H1 (cell line): Measurements from ENCODE around the gene PCNX4. TPM values are rescaled to one million over a fixed set of nuclear protein-coding genes. Genes with fewer than 3 reads are reported as not detected.

Source experiments
- GTF2F1 ChIP-seq: IDR thresholded peaks from 2 replicates; pipeline ENCODE4 v1.6.1; 2012; ENCODE audit warnings: low read depth, low read length, improper control_type of control experiment, borderline replicate concordance
- NANOG ChIP-seq: IDR thresholded peaks from 2 replicates; pipeline ENCODE4 v1.6.1; 2011; ENCODE audit warnings: low read length, low read depth, mild to moderate bottlenecking, inconsistent platforms; ENCODE audit not compliant: insufficient read depth, poor library complexity, severe bottlenecking
- POLR2A ChIP-seq, 2 experiments: IDR thresholded peaks; 1 replicate in 1 of 2; 2 replicates in 1 of 2; pipeline ENCODE4 v1.6.1; 2011; ENCODE audit warnings: low read depth in 2 of 2, low read length in 2 of 2, mild to moderate bottlenecking in 2 of 2; ENCODE audit errors: control extremely low read depth in 1 of 2
- POLR2AphosphoS5 ChIP-seq: IDR thresholded peaks from 2 replicates; pipeline ENCODE4 v1.6.1; 2011; ENCODE audit warnings: low read depth, low read length
- polyA plus RNA-seq, 7 experiments: library from polyadenylated mRNA; depleted of rRNA in 3 of 7; stranded (reverse) in 5 of 7; unstranded in 2 of 7; fragments of >200 nt in 5 of 7; fragments of 200-250 nt in 2 of 7; gene quantifications; 1 replicate in 5 of 7; 2 replicates in 1 of 7; 4 replicates in 1 of 7; pipeline versions ENCODE4 v1.2.1 to v1.2.3, GENCODE V29; 2011 to 2013; ENCODE audit warnings: missing spikeins in 2 of 7, mixed read lengths in 2 of 7
- total RNA-seq: library from RNA; stranded (reverse); fragmentation: NEBNext Ultra II Directional; extraction: Animal tissue kit (Norgen Biotek cat#: 25700); gene quantifications from 2 replicates; pipeline ENCODE4 v1.2.1, GENCODE V29; 2021

Gene PCNX4
- total and polyA plus RNA-seq, 2 of the 8 experiments (the other 6 are each of a cell fraction or from before 2014, with no cell fraction given): 28.4 to 35.5 TPM

- no peak for TF ChIP-seq GTF2F1
- TF ChIP-seq POLR2A (IDR thresholded peaks at IDR 0.05; ENCODE audit: control extremely low read depth in 1 of 2, low read depth in 2 of 2, low read length in 2 of 2): no peak
- TF ChIP-seq POLR2AphosphoS5: no peak
- TF ChIP-seq NANOG: no peak
Observed at GRCh38 chr14:60163693-60164092, 72.0 kb downstream of the PCNX4 start (continued).
